Measurements from ENCODE around the gene PTPRH.

GRCh38 chr19:55153652-55154264, 55.5 kb downstream of the PTPRH start:
- TF ChIP-seq CTCF (conservative IDR thresholded peaks at IDR 0.05; ENCODE audit: low read depth, low read length) (no peak), EZH2 (IDR thresholded peaks at IDR 0.05; ENCODE audit: borderline replicate concordance, low read depth, low read length, poor library complexity, severe bottlenecking) (no peak)

All from A673 (cell line).